Mesothelial cell of epicardium (in vitro differentiated cells): ENCODE data around the gene RXFP4. TPM values are rescaled to one million over a fixed set of nuclear protein-coding genes. Genes with fewer than 3 reads are reported as not detected.
A peak's percentile ranks its signal among the peaks of the same experiment; 100 is the strongest.

Experiments used
- DNase-seq, 2 experiments: peaks; one replicate each; pipeline ENCODE4 v3.0.0; 2021; ENCODE audit warnings: low spot score in 2 of 2; ENCODE audit not compliant: unreplicated experiment in 2 of 2
- H3K27ac Mint-ChIP-seq: 2 replicates; pipeline ENCODE4 v1.8.0; 2021; ENCODE audit warnings: mixed read lengths
- H3K27me3 Mint-ChIP-seq: 2 replicates; pipeline ENCODE4 v1.8.0; 2021; ENCODE audit warnings: low read depth, mixed read lengths
- H3K36me3 Mint-ChIP-seq: 2 replicates; pipeline ENCODE4 v1.8.0; 2021; ENCODE audit warnings: mixed read lengths
- H3K4me1 Mint-ChIP-seq: 2 replicates; pipeline ENCODE4 v1.8.0; 2021; ENCODE audit warnings: mixed read lengths
- H3K4me3 Mint-ChIP-seq: 2 replicates; pipeline ENCODE4 v1.8.0; 2021; ENCODE audit warnings: mild to moderate bottlenecking, moderate library complexity, mixed read lengths
- H3K9me3 Mint-ChIP-seq: 2 replicates; pipeline ENCODE4 v1.8.0; 2021; ENCODE audit warnings: mixed read lengths
- CTCF ChIP-seq: fragments of 200-600 bp; sonication (generic); IDR thresholded peaks from one replicate; pipeline ENCODE4 v1.5.0; 2021; ENCODE audit warnings: antibody characterized with exemption; ENCODE audit not compliant: unreplicated experiment
- total RNA-seq: library from RNA; stranded (reverse); gene quantifications from 3 replicates; pipeline ENCODE4 v1.2.1, GENCODE V29; 2021

The RXFP4 gene
- total RNA-seq, 1 donor from 2014 or later, result not detected

- DNase-seq, result no peak
- Mint-ChIP-seq H3K4me1 (peaks cover 38% of the 10 kb centered on the region), H3K9me3 (no peaks in the 10 kb centered on the region), H3K27me3 (no peaks in the 10 kb centered on the region), H3K27ac (peak overlapping the region; percentile 68), H3K36me3 (peaks cover 11% of the 10 kb centered on the region), H3K4me3 (no peak overlapping the region)
- TF ChIP-seq CTCF, result no peak
Observed at GRCh38 chr1:155970531-155971167, 29.2 kb downstream of the RXFP4 start.

- no peaks in the 10 kb centered on the region for H3K27me3 Mint-ChIP-seq
- DNase-seq, result no peak
- no peaks in the 10 kb centered on the region for H3K9me3 Mint-ChIP-seq
- H3K4me3 Mint-ChIP-seq, result no peak overlapping the region
- peaks cover 2% of the 10 kb centered on the region for H3K36me3 Mint-ChIP-seq
- H3K4me1 Mint-ChIP-seq, result peaks cover 52% of the 10 kb centered on the region
- no peak overlapping the region for H3K27ac Mint-ChIP-seq
- TF ChIP-seq CTCF, result no peak
Observed at GRCh38 chr1:155971910-155972809, 30.7 kb downstream of the RXFP4 start.

- no peak for TF ChIP-seq CTCF
- Mint-ChIP-seq H3K4me1 (peaks cover 56% of the 10 kb centered on the region), H3K27me3 (no peaks in the 10 kb centered on the region), H3K9me3 (no peaks in the 10 kb centered on the region), H3K4me3 (no peak overlapping the region), H3K27ac (no peak overlapping the region), H3K36me3 (peaks cover 2% of the 10 kb centered on the region)
- no peak for DNase-seq
Observed at GRCh38 chr1:155973723-155974122, 32.3 kb downstream of the RXFP4 start.

DNA sequence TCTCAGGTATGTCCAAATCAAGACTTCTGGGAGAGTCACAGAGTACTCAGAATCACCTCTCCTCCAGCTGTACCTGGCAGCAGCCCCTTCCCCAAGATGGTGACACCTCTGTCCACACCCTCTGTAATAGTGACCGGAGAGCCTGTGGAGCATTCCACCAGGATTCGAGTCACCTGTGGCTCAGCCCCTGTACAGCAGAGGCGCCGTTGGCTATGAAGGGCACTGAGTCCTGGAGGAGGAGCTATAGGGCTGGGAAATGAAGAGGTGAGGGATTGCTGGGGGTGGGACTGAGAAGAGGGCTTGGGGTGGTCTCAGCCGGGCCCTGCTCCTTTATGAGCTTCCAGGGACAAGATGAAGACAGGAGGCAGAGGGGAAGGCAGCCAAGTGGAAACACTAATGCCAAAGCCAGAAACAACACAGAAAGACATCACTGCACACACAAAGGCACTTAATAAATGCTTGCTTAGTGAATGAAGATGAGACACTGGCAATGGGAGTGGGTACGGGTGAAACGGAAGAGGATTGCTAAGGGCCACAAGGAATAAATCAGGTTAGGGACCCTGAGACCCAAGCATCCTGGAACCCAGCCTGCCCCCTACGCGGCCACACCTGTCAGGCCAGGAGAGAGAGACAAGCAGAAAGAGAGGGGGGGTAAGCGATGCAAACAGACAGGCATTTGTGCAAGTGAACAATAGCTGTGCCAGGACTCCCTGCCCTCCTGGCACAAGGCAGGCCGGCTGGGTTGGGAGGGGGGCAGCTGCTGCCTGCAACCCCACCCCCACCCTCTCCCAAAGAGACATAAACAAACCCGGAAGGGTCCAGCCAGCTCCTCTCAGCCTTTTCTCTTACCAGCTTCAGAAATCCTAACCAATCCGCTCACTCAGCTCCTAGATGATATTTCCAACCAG lies 33.0 kb downstream of the RXFP4 start:
- H3K36me3 Mint-ChIP-seq, result peaks cover 2% of the 10 kb centered on the region
- H3K4me1 Mint-ChIP-seq, result peaks cover 57% of the 10 kb centered on the region
- DNase-seq, result no peak
- peak overlapping the region; percentile 95 for H3K4me3 Mint-ChIP-seq
- no peaks in the 10 kb centered on the region for H3K27me3 Mint-ChIP-seq
- H3K27ac Mint-ChIP-seq, result peak overlapping the region; percentile 95
- H3K9me3 Mint-ChIP-seq, result no peaks in the 10 kb centered on the region
- TF ChIP-seq CTCF, result no peak

DNA sequence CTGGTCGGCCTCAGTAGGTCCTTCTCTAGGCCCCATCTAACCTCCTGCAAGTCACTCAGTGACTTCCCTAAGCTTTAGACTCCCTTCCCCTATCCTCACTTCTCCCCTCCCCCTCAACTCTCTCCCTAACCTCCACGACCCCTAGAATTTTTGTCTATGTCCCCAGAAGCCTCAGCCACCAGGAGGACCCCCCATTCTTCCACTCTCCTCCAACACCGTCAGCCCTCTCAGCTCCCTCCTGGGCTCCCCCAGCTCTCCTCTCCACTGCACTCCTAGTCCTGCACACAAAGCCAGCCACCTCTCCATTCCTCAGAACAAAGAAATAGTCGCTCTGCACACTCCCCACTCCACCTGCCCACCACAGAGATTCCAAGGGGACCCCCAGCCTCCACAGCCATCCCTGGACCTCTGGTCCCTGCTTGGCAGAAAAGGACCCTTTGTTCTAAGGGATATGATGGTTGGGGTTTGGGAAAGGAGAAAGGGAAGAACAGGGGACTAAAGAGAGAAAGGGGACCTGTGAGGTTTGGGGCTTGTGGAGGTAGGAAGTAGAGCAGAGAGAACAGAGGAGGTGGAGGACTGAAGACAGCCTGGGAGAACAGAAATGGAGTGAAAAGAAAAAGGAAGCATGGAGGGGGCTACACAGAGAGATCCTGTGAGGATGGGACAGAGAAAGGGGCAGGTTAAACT lies 34.1 kb downstream of the RXFP4 start:
- Mint-ChIP-seq H3K4me3 (peak overlapping the region; percentile 95), H3K27me3 (no peaks in the 10 kb centered on the region), H3K36me3 (no peaks in the 10 kb centered on the region), H3K4me1 (peaks cover 61% of the 10 kb centered on the region), H3K27ac (peak overlapping the region; percentile 95), H3K9me3 (no peaks in the 10 kb centered on the region)
- DNase-seq, result no peak
- TF ChIP-seq CTCF, result no peak
